PC-9 (cell line): ENCODE data around the gene STAMBPL1. TPM values are rescaled to one million over a fixed set of nuclear protein-coding genes. Genes with fewer than 3 reads are reported as not detected.

ENCODE experiments used
- BruUV-seq: library from RNA; stranded (reverse); fragments of 400-500 nt; replicated peaks from 2 replicates; lab custom pipeline; 2021; lab: Mats Ljungman, UMichigan
- CTCF ChIA-PET: fragments of 300-600 bp; sonication (Branson Sonifier 250); formaldehyde crosslinking; loops from one replicate; lab custom pipeline; 2022; ENCODE audit warnings: antibody characterized with exemption; lab: Charles Lee
- POLR2A ChIA-PET: fragments of 300-600 bp; sonication (Branson Sonifier 250); formaldehyde crosslinking; loops from one replicate; lab custom pipeline; 2022; ENCODE audit warnings: antibody characterized with exemption; ENCODE audit not compliant: unreplicated experiment; lab: Charles Lee
- DNase-seq, 2 experiments: peaks; one replicate each; pipeline versions ENCODE4 v3.0.0 to v3.0.0-alpha.2; 2015 to 2022; ENCODE audit warnings: mixed read lengths in 1 of 2
- H2AFZ ChIP-seq: fragments of 200-600 bp; sonication (generic); 2 replicates; pipeline ENCODE4 v1.8.1; 2017; ENCODE audit warnings: antibody characterized with exemption
- H3F3A ChIP-seq: fragments of 200-600 bp; sonication (generic); 2 replicates; pipeline ENCODE4 v1.8.1; 2017; ENCODE audit warnings: antibody characterized with exemption, mild to moderate bottlenecking, low read depth; ENCODE audit not compliant: insufficient read depth
- H3K27ac ChIP-seq: fragments of 200-600 bp; sonication (generic); 2 replicates; pipeline ENCODE4 v1.6.1; 2016; ENCODE audit warnings: mixed run types
- H3K27me3 ChIP-seq: fragments of 200-600 bp; sonication (generic); 2 replicates; pipeline ENCODE4 v1.6.1; 2016; ENCODE audit warnings: low read depth, mixed run types; ENCODE audit not compliant: insufficient read depth
- H3K36me3 ChIP-seq: fragments of 200-600 bp; sonication (generic); 2 replicates; pipeline ENCODE4 v1.6.1; 2016; ENCODE audit warnings: low read depth, mixed run types
- H3K4me1 ChIP-seq: fragments of 200-600 bp; sonication (generic); replicated peaks from 2 replicates; pipeline ENCODE4 v1.6.1; 2016; ENCODE audit warnings: mixed run types; ENCODE audit not compliant: insufficient read depth
- H3K4me2 ChIP-seq: fragments of 200-600 bp; sonication (generic); 2 replicates; pipeline ENCODE4 v1.6.1; 2017; ENCODE audit warnings: mixed run types
- H3K4me3 ChIP-seq: fragments of 200-600 bp; sonication (generic); 2 replicates; pipeline ENCODE4 v1.6.1; 2016; ENCODE audit warnings: mixed run types
- H3K79me2 ChIP-seq: fragments of 200-600 bp; sonication (generic); 2 replicates; pipeline ENCODE4 v1.6.1; 2017; ENCODE audit warnings: low read depth, mixed run types
- H3K9me2 ChIP-seq: fragments of 200-600 bp; sonication (generic); 2 replicates; pipeline ENCODE4 v1.8.1; 2017; ENCODE audit warnings: mild to moderate bottlenecking; ENCODE audit not compliant: insufficient read depth
- H3K9me3 ChIP-seq: fragments of 200-600 bp; sonication (generic); 2 replicates; pipeline ENCODE4 v1.8.1; 2016; ENCODE audit warnings: low read depth; ENCODE audit not compliant: insufficient read depth
- H4K20me1 ChIP-seq: fragments of 200-600 bp; sonication (generic); 2 replicates; pipeline ENCODE4 v1.8.1; 2017; ENCODE audit not compliant: insufficient read depth
- CTCF ChIP-seq: fragments of 200-600 bp; sonication (generic); conservative IDR thresholded peaks from 2 replicates; pipeline ENCODE4 v1.6.1; 2017; ENCODE audit warnings: mixed run types, antibody characterized with exemption, mild to moderate bottlenecking, moderate library complexity
- EZH2 ChIP-seq: fragments of 200-600 bp; sonication (generic); IDR thresholded peaks from 2 replicates; pipeline ENCODE4 v1.8.0; 2017; ENCODE audit warnings: antibody characterized with exemption, low read depth
- intact Hi-C: fragments of 100-400 bp; cut with micrococcal nuclease; formaldehyde crosslinking; loops from one replicate; pipeline ENCODE4 v1.10.0; 2022; ENCODE audit not compliant: unreplicated experiment
- total RNA-seq: library from RNA; stranded (reverse); gene quantifications from 2 replicates; pipeline ENCODE4 v1.2.3, GENCODE V29; 2021

STAMBPL1 gene
- total RNA-seq, 1 experiment from 2014 or later: 7.4 TPM

DNA sequence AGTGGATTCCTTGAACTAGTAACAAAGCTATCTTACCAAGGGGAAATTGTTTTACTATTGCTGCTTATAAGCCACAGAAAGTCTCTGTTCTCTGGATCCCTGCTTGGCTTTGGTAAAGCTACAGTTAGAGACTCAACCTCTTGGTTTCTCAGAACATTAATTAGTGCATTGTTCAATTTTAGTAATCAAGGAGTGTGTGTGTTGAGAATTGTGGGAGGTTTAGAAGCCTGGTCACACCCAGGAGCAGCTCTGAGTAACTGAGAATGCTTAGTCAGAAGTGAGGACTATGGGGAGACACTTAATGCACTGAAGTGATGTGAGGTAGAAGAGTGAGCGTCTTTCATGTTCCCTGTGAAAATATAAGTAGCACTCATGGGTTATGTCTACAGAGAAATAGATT is 80.8 kb downstream of the STAMBPL1 start:
- no peaks in the 10 kb centered on the region for H3K9me2 ChIP-seq
- no peak for TF ChIP-seq CTCF
- TF ChIP-seq EZH2: no peak
- no peak overlapping the region for H3K4me3 ChIP-seq
- intact Hi-C loops: no loop called here
- H3K4me2 ChIP-seq: no peak overlapping the region
- no peaks in the 10 kb centered on the region for H3F3A ChIP-seq
- no peak overlapping the region for H2AFZ ChIP-seq
- DNase-seq: no peak
- CTCF ChIA-PET: no interaction called here
- POLR2A ChIA-PET: no interaction called here
- H4K20me1 ChIP-seq: no peaks in the 10 kb centered on the region
- BruUV-seq: no TSS peak
- no peak overlapping the region for H3K27ac ChIP-seq
- no peaks in the 10 kb centered on the region for H3K79me2 ChIP-seq
- peaks cover 8% of the 10 kb centered on the region; the same call in 1 of the 2 replicates for H3K4me1 ChIP-seq
- H3K36me3 ChIP-seq: no peaks in the 10 kb centered on the region
- no peaks in the 10 kb centered on the region for H3K27me3 ChIP-seq
- no peaks in the 10 kb centered on the region for H3K9me3 ChIP-seq

DNA sequence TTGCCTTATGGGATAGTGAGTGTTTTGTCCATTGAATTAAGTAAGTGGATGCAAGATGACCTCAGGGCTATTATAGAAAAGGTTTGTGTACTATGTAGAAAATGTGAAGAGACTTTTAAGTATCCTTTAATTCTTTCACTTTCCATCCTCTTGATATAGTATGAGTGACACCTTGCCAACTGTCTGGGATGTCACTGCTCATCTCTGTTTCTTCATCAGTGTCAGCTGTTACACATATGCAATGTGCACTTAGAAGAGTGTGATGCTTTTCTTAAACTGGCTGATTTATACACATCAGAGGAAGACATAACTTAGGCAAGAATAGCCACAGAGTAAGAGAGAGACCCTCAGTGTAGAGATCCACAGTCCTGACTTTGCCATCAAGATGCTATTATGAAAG is 81.2 kb downstream of the STAMBPL1 start:
- BruUV-seq: no TSS peak
- Histone ChIP-seq H4K20me1 (no peaks in the 10 kb centered on the region), H3K9me3 (no peaks in the 10 kb centered on the region), H3K27me3 (no peaks in the 10 kb centered on the region), H3K79me2 (no peaks in the 10 kb centered on the region), H3K4me1 (peaks cover 8% of the 10 kb centered on the region; the same call in 1 of the 2 replicates), H2AFZ (no peak overlapping the region), H3K36me3 (no peaks in the 10 kb centered on the region), H3F3A (no peaks in the 10 kb centered on the region), H3K4me3 (no peak overlapping the region), H3K27ac (no peak overlapping the region), H3K9me2 (no peaks in the 10 kb centered on the region), H3K4me2 (no peak overlapping the region)
- TF ChIP-seq EZH2: no peak
- no peak for DNase-seq
- POLR2A ChIA-PET: no interaction called here
- CTCF ChIA-PET: no interaction called here
- intact Hi-C loops: no loop called here

DNA sequence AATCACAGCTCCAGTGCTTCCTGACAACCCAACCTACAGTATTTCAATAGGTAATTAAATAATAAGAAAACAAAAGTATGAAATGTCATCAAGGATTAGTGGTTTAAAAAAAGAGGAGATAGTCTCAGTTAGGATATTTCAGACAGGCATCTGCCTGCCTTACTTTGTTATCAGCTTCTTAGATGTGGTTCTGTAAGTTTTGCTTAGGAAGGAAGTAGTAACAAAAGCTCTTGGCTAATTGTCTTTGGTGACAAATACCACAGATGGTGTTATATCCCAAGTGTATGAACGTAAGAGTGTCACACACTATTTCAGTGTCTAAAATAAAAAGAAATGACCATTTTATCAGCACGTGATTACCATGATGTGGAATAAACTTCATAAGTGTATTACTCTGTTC is 82.3 kb downstream of the STAMBPL1 start:
- DNase-seq: no peak
- Histone ChIP-seq H3K4me1 (peaks cover 8% of the 10 kb centered on the region; the same call in 1 of the 2 replicates), H3K9me2 (no peaks in the 10 kb centered on the region), H3K4me2 (no peak overlapping the region), H3K9me3 (no peaks in the 10 kb centered on the region), H3K27ac (no peak overlapping the region), H3K79me2 (no peaks in the 10 kb centered on the region), H4K20me1 (no peaks in the 10 kb centered on the region), H3K36me3 (no peaks in the 10 kb centered on the region), H3K4me3 (no peak overlapping the region), H3K27me3 (no peaks in the 10 kb centered on the region), H3F3A (no peaks in the 10 kb centered on the region), H2AFZ (no peak overlapping the region)
- TF ChIP-seq CTCF (no peak), EZH2 (no peak)
- ChIA-PET POLR2A (no interaction called here), CTCF (no interaction called here)
- intact Hi-C loops: no loop called here
- BruUV-seq: no TSS peak

- ChIA-PET POLR2A (no interaction called here), CTCF (no interaction called here)
- Histone ChIP-seq H2AFZ (no peak overlapping the region), H3K27me3 (no peaks in the 10 kb centered on the region), H3K4me1 (peaks cover 8% of the 10 kb centered on the region; the same call in 1 of the 2 replicates), H3K79me2 (no peaks in the 10 kb centered on the region), H3K4me2 (no peak overlapping the region), H3F3A (no peaks in the 10 kb centered on the region), H3K9me2 (no peaks in the 10 kb centered on the region), H3K36me3 (no peaks in the 10 kb centered on the region), H3K9me3 (no peaks in the 10 kb centered on the region), H3K4me3 (no peak overlapping the region), H4K20me1 (no peaks in the 10 kb centered on the region), H3K27ac (no peak overlapping the region)
- TF ChIP-seq EZH2 (no peak), CTCF (no peak)
- intact Hi-C loops: no loop called here
- no TSS peak for BruUV-seq
- no peak for DNase-seq
Observed at GRCh38 chr10:88963318-88963717, 83.3 kb downstream of the STAMBPL1 start.
